Esophagus muscularis mucosa (tissue), 2 donors: ENCODE data around the gene RADIL.

ENCODE experiments used
- POLR2A ChIP-seq: fragments of 450-650 bp; IDR thresholded peaks from one replicate; pipeline ENCODE4 v1.6.1; 2017; ENCODE audit warnings: antibody characterized with exemption, moderate library complexity, mild to moderate bottlenecking, low read depth
- POLR2AphosphoS5 ChIP-seq, 2 donors: sonication (generic); formaldehyde crosslinking; IDR thresholded peaks; one replicate each; pipeline ENCODE4 v1.6.1; 2017; ENCODE audit warnings: antibody characterized with exemption in 2 of 2

GRCh38 chr7:4755045-4755444 lies 128.5 kb downstream of the RADIL start:
- TF ChIP-seq POLR2AphosphoS5 (IDR thresholded peaks at IDR 0.05), result no peak
- no peak for TF ChIP-seq POLR2A
